Measurements from ENCODE around the gene HOXA2.
A peak's percentile ranks its signal among the peaks of the same experiment; 100 is the strongest.

Gene HOXA2

DNA sequence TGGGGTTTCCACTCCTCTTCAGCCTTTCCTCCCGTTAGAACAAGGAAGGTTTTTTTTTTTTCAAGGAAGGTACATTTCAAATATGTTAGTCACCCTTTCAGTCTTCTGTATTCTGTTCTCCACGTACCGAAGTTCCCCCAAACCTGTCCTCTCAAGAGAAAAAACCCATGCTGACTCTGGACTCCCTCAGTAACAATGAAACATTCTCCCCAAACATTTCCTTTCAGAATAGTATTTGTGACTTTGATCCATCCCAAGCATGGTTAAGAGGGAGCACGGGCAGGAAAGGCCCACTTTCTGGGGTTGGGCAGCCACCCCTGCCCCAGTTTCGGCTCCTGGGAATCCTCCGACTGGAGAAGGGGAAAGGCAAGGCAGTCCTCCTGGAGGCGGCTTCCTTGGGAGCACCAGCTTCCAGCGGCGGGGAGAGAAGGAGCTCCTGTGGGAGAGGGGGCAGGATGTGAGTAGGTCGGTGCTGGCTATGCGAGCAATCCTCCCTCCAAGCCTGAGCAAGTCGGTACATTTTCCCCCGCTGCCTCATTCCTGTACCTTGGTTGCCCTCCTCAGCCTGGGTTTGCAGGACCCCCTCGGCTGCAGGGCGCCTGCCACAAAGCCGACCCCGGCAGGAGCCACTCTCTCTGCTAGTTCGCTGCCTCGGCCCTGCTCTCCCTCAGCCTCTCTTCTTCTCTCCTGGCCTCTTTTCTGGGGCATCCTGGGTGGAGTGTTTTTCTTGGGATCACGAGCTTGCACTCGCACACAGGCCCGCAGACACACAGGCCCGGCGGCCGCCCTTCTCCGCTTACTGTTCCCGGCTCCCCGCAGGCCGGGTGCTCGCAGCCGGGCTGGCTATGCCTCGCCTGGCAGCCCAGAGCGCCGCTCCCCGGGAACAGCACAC lies 4.6 kb downstream of the HOXA2 start:
- DNase-seq = no peak

GRCh38 chr7:27096768-27097514 lies 5.5 kb downstream of the HOXA2 start:
- no peak for DNase-seq

DNA sequence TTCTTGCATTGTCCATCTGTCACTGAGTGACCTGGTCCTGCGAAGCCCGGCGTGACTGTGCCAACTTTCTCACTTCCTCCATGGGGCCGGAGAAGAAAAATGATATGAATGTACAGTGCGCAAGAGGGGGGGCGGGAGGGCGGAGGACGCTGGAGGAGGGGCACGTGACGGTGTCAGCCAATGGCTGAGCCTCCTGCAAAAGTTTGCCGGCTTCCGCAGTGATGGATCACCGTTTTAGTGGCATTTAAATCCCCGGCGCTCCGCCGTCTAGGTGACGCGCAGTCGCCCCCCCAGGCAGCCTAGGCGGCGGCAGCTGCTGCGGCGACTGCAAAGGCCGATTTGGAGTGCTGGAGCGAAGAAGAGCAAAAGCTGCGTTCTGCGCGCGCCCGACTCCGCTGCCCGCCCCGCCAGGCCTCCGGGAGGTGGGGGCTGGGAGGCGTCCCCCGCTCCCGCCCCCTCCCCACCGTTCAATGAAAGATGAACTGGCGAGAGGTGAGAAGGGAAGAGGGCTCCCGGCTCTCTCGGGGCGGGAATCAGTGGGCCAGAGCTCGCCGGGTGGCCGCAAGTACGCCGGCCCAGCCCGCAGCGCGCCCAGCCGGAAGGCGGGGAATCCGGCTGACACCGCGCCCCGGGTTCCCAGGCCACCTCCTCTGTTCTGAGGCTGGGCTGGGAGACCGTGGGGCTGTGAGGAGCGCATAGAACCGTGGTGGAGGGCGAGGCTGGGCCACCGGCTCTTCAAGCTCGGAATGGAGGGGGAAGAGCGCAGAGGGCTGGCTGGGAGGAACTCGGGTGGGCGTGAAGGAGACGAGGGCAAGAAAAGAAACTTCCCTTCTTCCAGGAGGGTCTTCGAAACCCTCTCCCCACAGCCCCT lies 6.4 kb downstream of the HOXA2 start, which contains the start of gene HOXA1:
Gene HOXA1, minus strand, starts transcription at position 104 of the 871 bp plus-strand sequence. Its CDS starts 88 bp downstream, at position 16.
- peak; percentile 83 for DNase-seq

GRCh38 chr7:27095050-27095896 lies 7.2 kb downstream of the HOXA2 start:
- no peak for DNase-seq

- no peak for DNase-seq
Measured at GRCh38 chr7:27094304-27095049, 8.0 kb downstream of the HOXA2 start.

- DNase-seq = no peak
Measured at GRCh38 chr7:27093184-27093895, 9.1 kb downstream of the HOXA2 start.

GRCh38 chr7:27092819-27093110 lies 9.7 kb downstream of the HOXA2 start:
- no peak for DNase-seq

DNA sequence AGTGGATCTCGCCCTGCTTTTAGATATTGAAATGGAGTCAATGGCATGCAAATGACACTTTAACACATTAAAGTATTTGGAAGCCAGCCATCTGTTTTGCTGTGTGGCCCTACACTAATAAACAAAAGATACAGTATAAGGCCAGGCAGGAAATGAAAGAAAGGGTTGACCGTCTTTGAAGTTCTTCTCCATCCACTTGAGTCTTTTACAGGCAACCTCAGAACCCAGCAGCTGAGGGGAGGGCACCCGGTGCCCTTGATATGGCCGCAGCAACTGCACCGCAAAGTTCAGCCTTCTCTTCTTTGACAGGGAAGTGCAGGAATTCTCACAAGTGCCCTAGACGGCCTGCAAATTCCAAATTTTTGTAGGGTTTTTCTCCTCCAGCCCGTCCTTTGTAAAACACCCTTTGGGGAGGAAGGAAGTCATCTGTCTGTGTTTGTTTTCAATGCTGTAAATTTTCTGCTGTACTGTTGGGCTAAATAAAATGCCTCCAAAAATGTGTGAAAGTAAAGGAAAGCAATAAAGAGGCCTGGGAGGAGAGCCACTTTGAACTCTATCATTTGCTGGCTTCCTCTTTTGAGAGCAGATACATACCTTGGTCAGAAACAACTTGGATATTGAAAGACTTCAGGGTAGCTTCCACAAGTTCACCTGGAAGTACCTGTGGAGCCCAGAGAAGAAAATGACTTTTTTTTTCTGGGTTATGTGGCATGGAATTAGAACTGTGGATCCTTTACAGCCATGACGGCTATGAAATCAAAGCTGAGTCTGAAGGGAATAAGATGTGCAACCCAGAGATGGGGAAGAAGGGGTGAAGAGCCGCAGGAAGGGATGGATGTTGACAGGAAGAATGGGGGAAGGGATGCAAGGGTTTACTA lies 10.3 kb downstream of the HOXA2 start:
- DNase-seq = no peak

- no peak for DNase-seq
Measured at GRCh38 chr7:27091105-27091504, 11.4 kb downstream of the HOXA2 start.

DNA sequence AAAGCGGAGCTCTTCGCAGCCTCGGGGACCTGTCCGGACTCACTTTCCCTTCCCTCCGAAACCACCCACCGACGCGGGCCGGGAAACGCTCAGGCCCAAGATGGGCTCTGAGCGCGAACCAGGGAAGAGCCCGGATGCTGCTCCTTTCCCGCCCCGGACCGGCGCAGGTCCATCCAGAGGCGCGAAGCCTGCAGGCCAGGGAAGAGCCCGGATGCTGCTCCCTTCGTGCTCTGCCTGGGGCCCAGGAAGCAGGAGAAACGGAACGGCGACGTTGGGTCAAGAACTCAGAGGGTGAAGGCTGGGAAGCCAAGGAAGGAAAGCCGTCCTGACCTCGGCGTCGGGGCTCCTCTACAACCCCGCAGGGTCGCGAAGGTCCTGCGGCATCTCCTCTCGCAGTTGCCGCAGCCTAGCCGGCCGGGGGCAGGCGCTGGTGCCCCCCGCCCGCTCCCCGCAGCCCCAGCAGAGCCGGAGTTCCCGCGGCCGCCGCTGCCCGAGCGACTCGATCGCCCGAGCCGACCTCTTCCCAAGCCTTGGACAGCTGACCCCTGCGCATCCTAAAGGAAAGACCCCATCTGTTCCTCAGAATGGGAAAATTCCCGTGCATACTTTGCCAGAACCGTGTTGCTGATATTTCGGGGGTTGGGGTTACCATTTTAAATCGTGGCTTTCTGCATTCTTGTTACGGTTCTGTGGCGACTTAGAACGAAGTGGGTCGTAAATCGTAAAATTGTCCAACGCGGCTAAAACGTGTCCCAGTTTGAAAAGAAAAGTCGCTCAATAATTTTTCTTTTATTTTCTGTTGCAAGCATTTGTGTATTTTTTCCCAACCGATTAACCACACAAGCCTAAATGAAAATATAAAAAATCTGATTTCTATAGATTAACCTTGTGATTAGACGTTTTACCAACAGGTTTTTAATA lies 14.2 kb downstream of the HOXA2 start:
- DNase-seq = no peak

DNA sequence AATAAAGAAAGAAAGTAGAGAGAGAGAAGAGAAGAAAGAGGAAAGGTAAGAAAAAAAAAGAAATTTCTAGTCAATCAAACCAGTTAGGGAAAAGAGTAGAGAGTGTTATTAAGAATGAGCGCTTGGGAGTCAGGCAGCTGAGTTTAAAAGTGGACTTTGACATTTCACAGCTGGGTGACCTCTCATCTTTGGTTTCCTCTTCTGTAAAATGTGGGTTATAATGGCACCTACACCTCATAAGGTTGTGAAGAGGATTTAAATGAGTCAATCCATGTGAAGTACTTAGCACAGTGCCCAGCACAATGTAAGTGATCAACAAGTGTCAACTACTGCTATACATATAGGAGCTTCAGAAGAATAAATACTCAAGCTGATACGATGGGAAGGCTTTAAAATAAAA lies 18.8 kb downstream of the HOXA2 start:
- DNase-seq = no peak

- DNase-seq = no peak
Measured at GRCh38 chr7:27082171-27082570, 20.3 kb downstream of the HOXA2 start.

GRCh38 chr7:27080844-27081436 lies 21.5 kb downstream of the HOXA2 start:
- DNase-seq = no peak

GRCh38 chr7:27079234-27079975 lies 23.1 kb downstream of the HOXA2 start:
- DNase-seq = no peak

- no peak for DNase-seq
Measured at GRCh38 chr7:27078616-27079233, 23.8 kb downstream of the HOXA2 start.

- DNase-seq = no peak
Measured at GRCh38 chr7:27073076-27073475, 29.4 kb downstream of the HOXA2 start.

Measured in NCI-H1417 treated with DMSO at 0.1 percent for 48 hours (cell line).